GM20431 (cell line): Measurements from ENCODE around the gene CEP63.
"Not testable (repeated sequence)": the region's sequence is repeated elsewhere in the genome, so short reads cannot be mapped to it uniquely, and the experiment has no call there.

Source experiments
- in situ Hi-C: fragments of 300-500 bp; cut with MseI, MboI; formaldehyde crosslinking; loops from one replicate; pipeline ENCODE4 v1.15.0; 2020; ENCODE audit warnings: low sequenced_read_pairs; ENCODE audit not compliant: unreplicated experiment

Gene CEP63

DNA sequence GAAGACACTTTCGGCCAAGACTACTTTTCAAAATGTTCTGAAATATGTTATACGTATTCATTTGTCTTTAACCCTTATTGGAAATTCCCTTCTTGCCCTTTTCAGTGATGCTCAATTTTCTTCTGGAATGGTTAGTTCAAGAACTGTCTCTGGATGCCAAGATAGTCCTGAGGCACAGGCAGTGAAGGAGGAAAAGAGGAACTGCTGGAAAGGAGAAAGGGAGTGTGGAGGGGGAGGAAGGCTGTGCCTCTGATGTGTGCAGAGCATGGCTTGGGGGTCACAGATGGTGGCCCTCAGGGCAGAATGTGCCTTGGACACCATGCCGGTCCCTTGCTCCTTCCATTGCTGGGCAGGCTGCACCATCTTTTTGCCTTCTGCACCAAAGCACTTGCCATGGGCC is 73.7 kb downstream of the CEP63 start:
- in situ Hi-C loops: no loop called here

DNA sequence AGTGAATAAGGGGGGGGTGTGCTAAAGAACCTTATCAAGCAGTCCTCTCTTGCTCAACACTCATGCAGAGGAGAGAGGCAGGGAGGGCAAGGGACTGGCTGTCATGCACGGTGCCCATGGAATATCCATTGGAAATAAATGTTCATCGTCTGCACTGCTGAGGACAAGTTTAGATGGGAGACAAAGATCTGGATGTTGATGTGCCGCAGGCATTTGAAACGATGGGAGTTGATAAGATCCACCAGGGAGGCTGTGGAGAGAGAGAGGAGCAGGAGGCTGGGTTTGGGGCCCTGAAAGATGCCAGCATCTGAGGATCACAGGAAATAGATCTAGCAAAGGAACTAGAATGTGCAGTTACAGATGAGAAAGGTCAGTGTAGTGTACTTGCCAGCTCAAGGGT is 76.2 kb downstream of the CEP63 start:
- in situ Hi-C loops: no loop called here

DNA sequence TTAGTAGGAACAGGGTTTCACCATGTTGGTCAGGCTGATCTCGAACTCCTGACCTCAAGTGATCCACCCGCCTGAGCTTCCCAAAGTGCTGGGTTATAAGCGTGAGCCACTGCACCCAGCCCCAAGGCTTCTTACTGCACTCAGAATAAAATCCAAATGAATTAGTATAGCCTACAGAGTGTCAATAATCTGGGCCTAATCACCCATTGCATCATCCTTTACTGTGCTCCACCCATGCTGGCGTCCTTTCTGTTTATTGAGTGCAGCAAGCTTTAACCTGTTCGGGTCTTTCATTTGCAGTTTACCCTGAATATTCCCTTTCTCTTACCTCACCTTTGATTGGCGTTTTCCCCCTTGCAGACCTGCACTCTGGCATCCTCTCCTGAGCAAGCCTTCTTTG is 77.7 kb downstream of the CEP63 start:
- in situ Hi-C loops: no loop called here

DNA sequence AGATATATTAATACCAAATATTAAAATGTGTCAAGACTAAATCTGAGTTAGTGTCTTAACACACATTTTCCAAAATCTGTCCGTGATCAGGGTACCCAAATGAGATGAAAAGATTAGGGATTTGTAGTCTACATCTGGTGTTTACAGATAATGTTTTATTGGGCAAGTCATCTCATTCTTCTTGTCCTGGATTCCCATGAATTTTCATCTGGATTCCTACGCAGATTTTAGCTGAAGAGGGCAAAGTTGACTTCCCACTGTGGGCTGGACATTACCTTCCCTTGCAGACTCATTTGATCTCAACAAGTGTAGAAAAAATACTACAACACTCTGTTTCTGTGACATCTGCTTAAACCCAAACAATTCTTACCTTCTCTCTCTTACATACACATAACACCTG is 79.1 kb downstream of the CEP63 start:
- in situ Hi-C loops: no loop called here

DNA sequence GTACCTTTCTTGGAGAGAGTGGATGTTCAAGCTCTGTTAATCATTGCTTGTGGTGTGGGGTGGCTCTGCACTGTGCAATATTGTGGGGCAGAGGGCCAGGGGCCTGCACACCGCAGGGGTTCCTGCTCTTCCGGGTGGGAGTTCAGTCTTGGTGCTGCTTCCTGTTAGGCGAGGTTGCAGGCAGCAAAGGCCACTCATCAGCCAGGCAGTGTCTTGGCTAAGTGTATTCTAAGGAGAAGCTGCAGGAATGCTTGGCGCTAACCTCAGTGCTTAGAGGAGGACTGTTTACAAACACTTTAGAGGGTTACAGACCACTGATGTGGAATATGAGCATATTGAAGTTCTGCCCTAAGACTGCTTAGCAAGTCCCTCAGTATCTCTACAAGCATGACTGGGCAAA is 81.7 kb downstream of the CEP63 start:
- in situ Hi-C loops: no loop called here

DNA sequence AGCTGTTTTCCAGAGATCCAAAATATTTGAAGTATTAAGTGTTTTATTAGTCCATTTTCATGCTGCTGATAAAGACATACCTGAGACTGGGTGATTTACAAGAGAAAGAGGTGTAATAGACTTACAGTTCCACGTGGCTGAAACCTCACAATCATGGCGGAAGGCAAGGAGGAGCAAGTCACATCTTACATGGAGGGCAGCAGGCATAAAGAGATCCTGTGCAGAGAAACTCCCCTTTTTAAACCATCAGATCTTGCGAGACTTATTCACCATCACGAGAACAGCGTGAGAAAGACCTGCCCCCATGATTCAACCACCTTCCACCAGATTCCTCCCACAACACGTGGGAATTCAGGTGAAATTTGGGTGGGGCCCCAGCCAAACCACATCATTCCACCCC is 82.9 kb downstream of the CEP63 start:
- in situ Hi-C loops: no loop called here

DNA sequence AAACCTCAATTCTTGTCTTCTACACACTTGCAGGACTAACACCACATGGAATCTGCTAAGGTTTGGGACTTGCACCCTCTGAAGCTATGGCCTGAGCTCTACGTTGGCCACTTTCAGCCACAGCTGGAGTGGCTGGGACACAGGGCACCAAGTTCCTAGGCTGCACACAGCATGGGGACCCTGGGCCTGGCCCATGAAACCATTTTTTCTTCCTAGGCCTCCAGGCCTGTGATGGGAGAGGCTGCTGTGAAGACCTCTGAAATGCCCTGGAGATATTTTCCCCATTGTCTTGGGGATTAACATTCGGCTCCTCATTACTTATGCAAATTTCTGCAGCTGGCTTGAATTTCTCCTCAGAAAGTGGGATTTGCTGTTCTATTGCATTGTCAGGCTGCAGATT is 84.0 kb downstream of the CEP63 start:
- in situ Hi-C loops: not testable (repeated sequence)

DNA sequence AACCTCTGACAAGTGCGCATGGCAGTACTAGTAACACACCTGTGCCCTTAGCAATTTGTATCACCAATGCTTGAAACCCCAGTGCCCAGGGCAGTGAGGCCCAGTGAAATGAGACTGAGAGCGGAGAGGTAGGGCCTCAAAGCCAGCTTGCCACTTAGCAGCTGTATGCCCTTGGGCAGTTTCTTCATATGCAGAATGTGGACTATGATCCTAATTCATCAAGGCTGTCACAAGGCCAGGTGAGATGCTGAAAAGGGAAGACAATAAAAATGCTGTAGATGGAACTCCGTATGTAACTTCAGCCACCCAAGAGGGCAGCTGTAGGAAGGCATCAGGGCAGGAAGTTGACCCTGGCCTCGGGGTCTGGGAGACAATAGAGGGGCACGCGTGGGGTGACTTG is 90.6 kb downstream of the CEP63 start:
- in situ Hi-C loops: no loop called here

DNA sequence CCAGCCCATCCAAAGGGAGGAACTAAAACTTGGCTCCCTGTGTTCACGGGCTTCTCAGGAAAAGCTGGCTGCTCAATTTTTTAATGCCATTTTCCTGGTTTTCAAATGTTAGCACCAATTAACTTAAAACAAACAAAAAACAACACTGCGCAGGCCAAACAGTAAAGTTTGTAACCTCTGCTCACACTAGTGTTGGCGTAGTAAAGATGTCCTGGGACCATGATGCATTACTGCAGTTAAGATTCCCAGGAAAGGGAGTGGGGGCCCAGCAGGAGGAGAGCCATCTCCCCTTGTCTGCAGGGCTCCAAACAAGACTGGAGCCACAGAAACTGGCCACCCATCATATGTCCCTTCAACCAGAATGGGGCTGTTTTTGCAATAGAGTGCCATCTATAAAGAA is 91.0 kb downstream of the CEP63 start:
- in situ Hi-C loops: no loop called here

DNA sequence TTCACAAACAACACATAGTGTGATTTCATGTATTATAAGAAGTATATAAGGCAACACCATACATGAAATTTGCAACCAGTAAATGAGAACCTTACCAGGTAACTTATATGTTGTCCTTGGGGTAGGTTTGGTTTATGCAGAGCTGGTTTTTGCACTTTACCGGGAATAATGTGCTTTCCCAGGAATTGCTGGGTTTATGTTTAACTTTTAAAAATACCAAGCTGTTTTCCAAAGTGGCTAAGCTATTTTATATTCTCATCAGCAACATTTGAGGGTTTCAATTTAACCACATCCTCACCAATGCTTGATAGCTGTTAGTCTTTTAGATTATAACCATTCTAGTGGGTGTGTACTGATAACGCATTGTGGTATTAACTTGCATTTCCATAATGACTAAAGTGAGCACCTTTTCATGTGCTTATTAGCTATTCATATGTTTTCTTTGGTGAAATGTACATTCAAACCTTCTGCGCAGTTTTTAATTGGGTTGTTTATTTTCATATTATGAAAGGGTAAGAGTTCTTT is 93.3 kb downstream of the CEP63 start:
- in situ Hi-C loops: no loop called here

DNA sequence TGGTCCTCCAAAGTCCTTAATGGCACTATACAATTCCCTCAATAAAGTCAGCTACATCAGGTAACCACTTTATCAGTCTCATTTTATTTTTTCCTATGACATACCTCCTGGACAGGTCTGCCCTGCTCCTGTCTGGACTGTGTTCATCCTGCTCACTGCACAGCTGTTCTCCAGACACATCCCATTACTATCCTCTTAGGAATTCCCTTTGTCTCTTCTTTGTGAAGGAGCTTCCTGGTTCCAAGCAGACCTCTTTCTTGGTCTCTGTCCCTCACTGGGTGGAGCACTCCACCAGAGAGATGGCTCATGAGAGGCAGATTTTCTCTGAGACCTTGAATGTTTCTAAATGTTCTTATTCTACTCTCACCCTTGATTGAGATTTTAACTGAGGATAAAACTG is 104.9 kb downstream of the CEP63 start:
- in situ Hi-C loops: no loop called here

DNA sequence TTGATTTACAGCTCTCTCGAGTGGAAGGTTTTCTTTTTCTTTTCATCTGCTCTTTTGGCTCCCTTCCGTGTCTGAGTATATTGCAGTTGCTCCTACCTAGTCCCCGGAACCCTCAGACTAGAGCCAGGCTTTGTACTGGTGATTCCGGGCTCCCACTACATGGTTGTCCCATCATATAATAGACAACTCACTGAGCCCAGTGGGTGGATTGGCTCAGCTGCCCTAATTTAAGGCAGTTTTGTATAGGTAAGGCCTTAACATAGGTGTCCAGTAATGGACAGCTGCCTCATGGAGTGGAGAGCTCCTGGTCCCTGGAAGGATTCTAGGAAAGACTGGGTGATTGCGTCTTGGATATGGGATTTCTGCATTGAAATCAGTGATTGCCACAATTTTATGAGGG is 106.9 kb downstream of the CEP63 start:
- in situ Hi-C loops: no loop called here

DNA sequence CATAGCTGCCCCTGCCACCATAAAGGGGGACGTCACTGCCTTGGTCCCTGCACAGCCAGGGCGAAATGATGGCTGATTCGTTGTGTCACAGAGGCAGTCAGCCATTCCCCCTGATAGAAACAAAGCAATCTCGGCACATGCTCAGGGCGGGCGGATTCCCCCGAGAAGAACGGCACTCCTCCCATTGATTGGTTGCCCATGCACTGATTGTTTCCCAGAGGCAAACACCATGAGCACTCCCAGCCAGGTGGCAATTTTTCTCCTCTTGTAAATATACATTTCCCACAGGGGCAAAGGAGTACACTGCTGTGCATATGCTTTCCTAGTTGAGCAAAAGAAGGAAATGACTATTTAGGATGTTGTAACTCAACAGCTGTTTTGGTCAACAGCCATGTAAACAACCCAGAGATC is 108.5 kb downstream of the CEP63 start:
- in situ Hi-C loops: no loop called here

DNA sequence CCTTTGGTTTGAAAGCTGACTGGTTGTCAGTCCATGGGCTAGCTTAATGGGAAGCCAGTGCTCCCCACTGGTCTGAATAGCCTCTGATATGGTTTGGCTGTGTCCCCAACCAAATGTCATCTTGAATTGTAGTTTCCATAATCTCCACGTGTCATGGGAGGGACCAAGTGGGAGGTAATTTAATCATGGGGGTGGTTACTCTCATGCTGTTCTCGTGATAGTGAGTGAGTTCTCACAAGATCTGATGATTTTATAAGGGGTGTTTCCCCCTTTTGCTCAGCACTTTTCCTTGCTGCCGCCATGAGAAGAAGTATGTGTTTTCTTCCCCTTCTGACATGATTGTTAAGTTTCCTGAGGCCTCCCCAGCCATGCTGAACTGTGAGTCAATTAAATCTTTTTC is 109.1 kb downstream of the CEP63 start:
- in situ Hi-C loops: not testable (repeated sequence)

DNA sequence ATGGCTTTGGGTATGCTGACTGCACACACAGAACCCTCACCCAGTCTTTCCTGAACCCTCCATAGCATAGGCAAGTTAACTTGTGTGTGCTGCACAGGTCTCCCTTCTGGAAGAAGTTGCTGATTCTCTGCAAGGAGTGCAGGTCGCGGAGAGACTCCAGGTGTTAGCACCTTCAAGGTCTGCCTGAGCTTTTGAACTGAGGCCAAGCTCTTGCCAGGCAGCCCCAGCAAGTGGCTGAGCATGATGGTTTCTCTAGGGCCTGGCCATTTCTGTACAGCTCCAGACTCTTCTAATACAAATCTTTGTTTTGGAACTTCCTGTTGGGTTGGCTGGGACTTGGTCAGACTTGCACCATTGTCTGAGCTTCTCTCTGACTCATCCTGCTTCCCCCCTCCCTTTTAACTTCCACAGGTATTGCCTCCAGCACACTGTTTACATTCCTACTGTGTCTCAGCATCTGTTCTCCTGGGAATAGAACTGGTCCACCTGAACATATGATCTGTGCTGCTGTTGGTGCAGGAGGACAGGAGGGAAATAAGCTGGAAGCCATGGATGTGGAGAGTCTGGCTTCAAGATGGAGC is 111.6 kb downstream of the CEP63 start:
- in situ Hi-C loops: no loop called here

DNA sequence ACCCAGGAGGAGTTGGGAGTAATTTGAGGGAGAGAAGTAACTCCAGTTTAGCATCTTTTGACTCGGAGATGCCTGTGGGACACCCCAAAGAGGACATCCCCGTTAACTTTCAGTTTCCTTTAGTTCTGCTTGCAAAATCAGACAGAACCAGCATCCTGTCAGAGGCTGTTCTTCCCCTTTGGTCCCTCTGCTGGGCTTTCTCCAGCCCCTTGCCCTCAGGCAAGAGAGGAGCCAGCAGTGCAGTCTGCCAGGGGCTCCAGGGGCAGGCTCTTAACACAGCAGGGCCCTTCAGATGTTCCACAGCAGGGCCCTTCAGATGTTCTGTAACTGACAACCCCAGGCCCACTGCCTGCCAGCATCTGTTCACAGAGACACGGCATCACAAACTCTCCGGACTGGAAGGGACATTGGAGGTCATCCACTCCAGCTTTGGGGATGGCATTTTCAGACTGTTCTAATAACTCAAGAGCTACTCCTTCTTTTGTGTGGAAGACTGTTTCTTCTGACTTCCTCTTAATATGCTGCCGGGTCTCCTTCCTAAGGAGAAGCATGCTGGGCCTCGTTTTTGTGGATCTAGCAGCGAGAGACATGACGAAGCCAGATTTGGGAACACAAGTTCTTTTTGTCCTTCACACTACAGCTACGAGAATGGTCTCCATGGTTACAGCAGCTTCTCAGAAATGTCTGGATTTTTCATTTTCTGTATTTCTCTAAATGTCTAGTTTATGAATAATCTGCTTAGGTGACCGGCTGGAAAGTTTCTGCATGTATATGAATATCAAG is 113.1 kb downstream of the CEP63 start:
- in situ Hi-C loops: no loop called here

DNA sequence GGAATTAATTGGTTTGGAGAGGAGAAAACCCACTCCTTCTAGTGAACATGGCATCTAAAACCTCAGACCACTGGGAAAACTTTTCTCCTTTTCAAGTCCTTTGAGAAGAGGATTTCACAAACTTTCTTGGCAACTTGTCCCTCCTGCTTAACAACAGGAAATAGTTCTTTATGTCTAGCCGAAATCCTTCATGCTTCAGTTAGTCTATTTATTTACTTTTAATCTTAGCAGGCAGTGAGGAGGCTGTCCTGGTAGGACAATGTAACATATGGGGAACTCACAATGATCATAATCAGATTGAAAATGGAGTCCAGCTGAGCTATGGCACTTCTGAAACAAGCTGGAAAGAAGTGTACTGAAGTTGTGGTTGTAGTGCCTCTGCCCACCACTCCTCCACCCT is 114.3 kb downstream of the CEP63 start:
- in situ Hi-C loops: loop anchor here (10.0 kb wide), 1 partner anchor 1295 kb away; no protein-coding TSS in a partner anchor

DNA sequence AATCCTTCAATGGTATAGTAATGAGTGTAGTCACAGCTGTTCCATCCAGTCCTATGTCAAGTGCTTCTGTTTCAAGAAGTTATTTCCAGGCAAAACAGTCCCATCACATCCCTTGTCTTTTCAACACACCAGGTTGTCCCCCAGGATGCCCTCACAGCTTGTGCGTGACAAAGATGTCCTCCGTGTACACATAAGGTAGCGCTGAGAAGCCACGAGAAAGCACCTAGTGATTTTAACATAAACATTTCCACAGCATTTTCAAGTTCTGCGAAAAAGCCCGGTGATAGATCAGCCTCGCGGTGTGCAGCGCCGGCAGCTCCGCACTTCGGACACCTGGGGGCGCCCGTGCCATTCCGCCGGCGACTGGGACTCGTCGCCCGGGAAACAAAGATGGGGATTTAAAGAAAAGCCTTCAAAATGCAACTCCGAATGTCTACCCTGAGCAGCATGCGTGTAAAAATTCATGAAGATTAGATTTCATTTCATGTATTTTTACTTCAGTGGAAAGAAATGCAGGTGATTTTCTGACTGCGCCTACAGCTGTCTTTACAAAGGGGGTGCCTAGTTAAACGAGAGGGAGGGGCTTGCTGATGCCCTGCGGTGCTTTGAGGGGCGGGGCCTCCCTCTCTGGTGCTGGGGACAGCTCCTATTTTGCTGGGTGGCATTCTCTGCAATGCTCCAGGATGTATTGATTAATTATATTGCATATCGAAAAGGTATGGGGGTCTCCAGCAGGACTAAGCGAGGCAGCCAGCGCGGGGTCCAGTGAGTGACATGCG is 115.0 kb downstream of the CEP63 start:
- in situ Hi-C loops: loop anchor here (10.0 kb wide), 1 partner anchor 1294 kb away; no protein-coding TSS in a partner anchor

DNA sequence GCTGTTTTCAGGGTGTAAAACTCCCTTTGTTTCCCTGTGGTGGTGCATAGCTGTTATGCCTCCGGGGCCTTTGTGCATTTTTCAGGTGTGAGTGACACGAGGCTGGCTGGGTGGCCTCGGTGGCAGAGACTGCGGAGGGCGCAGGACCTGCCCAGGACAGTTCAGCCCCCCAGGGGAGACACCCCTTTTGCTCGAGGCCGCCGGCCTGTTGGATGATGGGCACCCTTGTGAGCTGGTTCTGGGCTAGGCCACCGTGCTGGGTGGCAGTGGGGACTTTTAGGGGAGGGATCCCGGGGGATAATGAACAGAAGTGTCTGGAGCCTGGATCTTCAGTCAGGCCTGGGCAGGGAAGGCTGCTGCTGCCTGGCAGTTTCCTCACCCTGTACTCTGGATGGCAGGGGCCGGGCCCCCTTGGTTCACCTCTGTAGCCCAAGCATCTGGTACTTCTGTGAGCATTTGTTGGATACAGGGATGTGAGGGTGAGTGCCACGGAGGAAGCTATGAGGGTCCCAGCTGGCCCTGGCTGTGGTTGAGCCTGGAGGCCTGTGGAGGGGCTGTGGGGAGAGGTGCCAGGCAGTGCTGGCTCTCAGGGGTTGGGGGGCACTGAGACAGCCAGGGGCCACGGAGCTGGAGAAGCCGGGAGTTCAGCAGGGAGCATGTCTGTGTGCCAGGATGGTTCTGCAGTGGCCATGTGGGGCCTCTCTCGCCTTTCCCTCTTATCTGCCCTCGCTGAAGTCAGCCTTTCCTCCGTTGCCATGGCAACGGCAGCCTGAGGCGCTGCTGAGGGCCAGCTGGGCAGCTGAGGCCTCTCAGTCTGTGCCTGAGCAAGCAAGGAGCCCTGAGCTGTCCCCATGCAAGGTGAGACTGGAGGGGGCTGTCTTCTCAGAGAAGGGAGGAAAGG is 115.9 kb downstream of the CEP63 start:
- in situ Hi-C loops: loop anchor here (10.0 kb wide), 1 partner anchor 1293 kb away; no protein-coding TSS in a partner anchor

DNA sequence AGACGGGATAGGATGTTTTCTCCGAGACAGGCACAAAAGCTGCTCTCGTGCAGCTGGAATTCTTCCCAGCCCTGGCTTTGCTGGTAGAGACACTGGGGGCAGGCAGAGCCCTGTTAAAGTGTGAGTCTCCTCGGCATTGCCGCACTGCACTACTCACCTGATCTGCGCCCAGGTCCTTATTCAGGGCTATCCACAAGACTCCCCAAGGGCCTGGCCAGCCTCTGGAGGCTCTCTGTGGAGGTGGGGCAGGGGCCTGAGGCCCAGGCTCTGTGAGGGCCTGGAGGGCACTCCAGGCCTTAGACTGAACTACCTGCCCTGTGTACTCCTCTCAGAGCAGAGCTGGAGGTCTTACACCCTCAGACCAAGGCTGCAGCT is 116.6 kb downstream of the CEP63 start:
- in situ Hi-C loops: loop anchor here (10.0 kb wide), 1 partner anchor 1292 kb away; no protein-coding TSS in a partner anchor
